HepG2 (cell line): ENCODE data around the gene MICAL3. TPM values are rescaled to one million over a fixed set of nuclear protein-coding genes. Genes with fewer than 3 reads are reported as not detected.

ENCODE experiments used
- ATAC-seq: fragments of 200-7000 bp; cut with Tn5 transposase; 3 replicates; pipeline ENCODE4 v1.9.1; 2020; ENCODE audit warnings: mild to moderate bottlenecking, moderate library complexity
- BruUV-seq: library from RNA; stranded (reverse); fragments of 400-500 nt; replicated peaks from 2 replicates; lab custom pipeline; 2021; lab: Mats Ljungman, UMichigan
- CTCF ChIA-PET: fragments of 300-600 bp; formaldehyde crosslinking; extraction: SDS; loops from one replicate; lab custom pipeline; 2021; ENCODE audit warnings: low total read pairs, inconsistent platforms, low intra/inter-chr PET ratio; lab: Yijun Ruan, JAX
- POLR2A ChIA-PET: fragments of 350-600 bp; sonication (Branson Sonifier 250); formaldehyde crosslinking; loops from one replicate; lab custom pipeline; 2020; ENCODE audit warnings: antibody characterized with exemption, inconsistent platforms; lab: Yijun Ruan, JAX
- DNase-seq: peaks from one replicate; pipeline ENCODE4 v3.0.0-alpha.2; 2015; ENCODE audit warnings: low spot score
- FAIRE-seq: peaks from 3 replicates; lab custom pipeline; 2011; peaks lifted over from hg19 to GRCh38; lab: Jason Lieb, UNC
- H2AFZ ChIP-seq: one replicate; pipeline ENCODE4 v1.6.1; 2011; ENCODE audit warnings: low read length, inconsistent platforms
- H3K27ac ChIP-seq: fragments of 300-600 bp; 3 replicates; pipeline ENCODE4 v1.8.0; 2011; ENCODE audit warnings: mixed run types, mild to moderate bottlenecking, mixed read lengths, low read length, inconsistent platforms; ENCODE audit not compliant: insufficient read depth; ENCODE audit errors: extremely low read length
- H3K27me3 ChIP-seq, 2 experiments: fragments of 200-600 bp in 1 of 2; 2 replicates in 1 of 2; 3 replicates in 1 of 2; pipeline versions ENCODE4 v1.6.0 to v1.8.0; 2011; ENCODE audit warnings: low read length in 2 of 2, mild to moderate bottlenecking in 2 of 2, moderate library complexity in 2 of 2, inconsistent platforms in 1 of 2; ENCODE audit not compliant: insufficient read depth in 2 of 2, control insufficient read depth in 1 of 2
- H3K36me3 ChIP-seq, 2 experiments: fragments of 200-600 bp in 1 of 2; replicated peaks in 1 of 2; 2 replicates in 1 of 2; 3 replicates in 1 of 2; pipeline versions ENCODE4 v1.5.1 to v1.8.0; 2011; ENCODE audit warnings: low read length in 2 of 2, inconsistent platforms in 1 of 2; ENCODE audit not compliant: insufficient read depth in 2 of 2, control insufficient read depth in 1 of 2
- H3K4me1 ChIP-seq: 2 replicates; pipeline ENCODE4 v1.5.1; 2012; ENCODE audit warnings: low read length, inconsistent platforms; ENCODE audit not compliant: insufficient read depth
- H3K4me2 ChIP-seq: 2 replicates; pipeline ENCODE4 v1.6.0; 2011; ENCODE audit warnings: low read depth, low read length, inconsistent platforms
- H3K4me3 ChIP-seq, 3 experiments: fragments of 200-600 bp in 1 of 3; sonication (generic), shearing (Covaris generic) in 1 of 3; replicated peaks in 1 of 3; 2 replicates each; pipeline ENCODE4 v1.5.1; 2011 to 2016; ENCODE audit warnings: low read length in 3 of 3, inconsistent platforms in 2 of 3, low read depth in 2 of 3, mild to moderate bottlenecking in 2 of 3, control low read depth in 1 of 3, mixed read lengths in 1 of 3; ENCODE audit not compliant: insufficient read depth in 1 of 3
- H3K79me2 ChIP-seq: one replicate; pipeline ENCODE4 v1.6.1; 2011; ENCODE audit warnings: low read length, inconsistent platforms; ENCODE audit not compliant: insufficient read depth
- H3K9ac ChIP-seq: 2 replicates; pipeline ENCODE4 v1.6.0; 2011; ENCODE audit warnings: mild to moderate bottlenecking, low read depth, low read length, inconsistent platforms; ENCODE audit not compliant: insufficient read depth
- H3K9me3 ChIP-seq: 2 replicates; pipeline ENCODE4 v1.5.1; 2012; ENCODE audit warnings: mild to moderate bottlenecking, low read length
- H4K20me1 ChIP-seq: 2 replicates; pipeline ENCODE4 v1.6.0; 2011; ENCODE audit warnings: inconsistent platforms, mild to moderate bottlenecking, low read length, moderate library complexity; ENCODE audit not compliant: insufficient read depth
- AKAP8 ChIP-seq: sonication (generic); formaldehyde crosslinking; IDR thresholded peaks from 2 replicates; pipeline ENCODE4 v1.5.1; 2020; ENCODE audit warnings: mild to moderate bottlenecking, missing genetic modification reagents
- DDIT3 ChIP-seq: sonication (generic); formaldehyde crosslinking; IDR thresholded peaks from 2 replicates; pipeline ENCODE4 v1.4.0; 2020; ENCODE audit warnings: mild to moderate bottlenecking, missing genetic modification reagents
- EEA1 ChIP-seq: sonication (generic); formaldehyde crosslinking; IDR thresholded peaks from 2 replicates; pipeline ENCODE4 v1.5.1; 2020; ENCODE audit warnings: mild to moderate bottlenecking, missing genetic modification reagents, borderline replicate concordance
- IKZF1 ChIP-seq: fragments of 450-650 bp; IDR thresholded peaks from 2 replicates; pipeline ENCODE4 v1.7.1; 2016
- MBNL3 ChIP-seq: fragments of 250-450 bp; sonication (Bioruptor Pico); conservative IDR thresholded peaks from 2 replicates; pipeline ENCODE4 v1.8.0; 2022; ENCODE audit warnings: mild to moderate bottlenecking, inconsistent platforms
- TFAP4 ChIP-seq: sonication (generic); IDR thresholded peaks from 2 replicates; pipeline ENCODE4 v1.6.1; 2016; ENCODE audit warnings: low read depth, borderline replicate concordance
- TFE3 ChIP-seq: IDR thresholded peaks from 2 replicates; pipeline ENCODE4 v1.6.1; 2016
- TSC22D2 ChIP-seq: sonication (generic); formaldehyde crosslinking; IDR thresholded peaks from 2 replicates; pipeline ENCODE4 v1.5.1; 2020; ENCODE audit warnings: missing genetic modification reagents, mild to moderate bottlenecking, borderline replicate concordance
- ZFP91 ChIP-seq: sonication (generic); formaldehyde crosslinking; IDR thresholded peaks from 2 replicates; pipeline ENCODE4 v1.9.0; 2022; ENCODE audit warnings: missing genetic modification reagents, mild to moderate bottlenecking, borderline replicate concordance
- ZNF816 ChIP-seq: sonication (generic); formaldehyde crosslinking; IDR thresholded peaks from 2 replicates; pipeline ENCODE4 v1.8.0; 2022; ENCODE audit warnings: missing genetic modification reagents, mild to moderate bottlenecking, borderline replicate concordance
- WGBS: methylation state at CpG from one replicate; pipeline ENCODE4 v1.1.6; 2017; ENCODE audit warnings: low lambda C conversion rate; 5-methylcytosine and 5-hydroxymethylcytosine counted together
- in situ Hi-C: cut with HindIII; loops from 2 replicates; pipeline ENCODE4 v1.10.0; 2017; ENCODE audit warnings: low pct_unique_long_range_greater_than_20kb; ENCODE audit not compliant: extremely low pct_ligation_motif_present
- intact Hi-C: fragments of 100-400 bp; cut with micrococcal nuclease; formaldehyde crosslinking; loops from one replicate; pipeline ENCODE4 v1.10.0; 2022; ENCODE audit not compliant: unreplicated experiment
- polyA plus RNA-seq, 8 experiments: library from polyadenylated mRNA; depleted of rRNA in 3 of 8; stranded (reverse) in 7 of 8; unstranded in 1 of 8; fragments of >200 nt; fragmentation: Illumina TruSeq in 4 of 8; extraction: Trizol in 4 of 8; gene quantifications; 2 replicates each; pipeline versions ENCODE4 v1.2.1 to v1.2.3, GENCODE V29; 2011 to 2016; ENCODE audit warnings: low read depth in 4 of 8, missing spikeins in 1 of 8, mixed read lengths in 1 of 8; ENCODE audit not compliant: insufficient read depth in 1 of 8
- total RNA-seq, 5 experiments: library from RNA; depleted of rRNA; stranded (reverse); fragments of >200 nt; fragmentation: Illumina TruSeq; extraction: Trizol; gene quantifications; 2 replicates each; pipeline ENCODE4 v1.2.3, GENCODE V29; 2016; ENCODE audit warnings: low read depth in 1 of 5

Gene MICAL3
- total and polyA plus RNA-seq, 2 of the 13 experiments (the other 11 are each of a cell fraction or from before 2014, with no cell fraction given) = 5.3 to 12.5 TPM

GRCh38 chr22:17832665-17833064 is 191.7 kb downstream of the MICAL3 start:
- no peak overlapping the region for H3K9ac ChIP-seq
- no peaks in the 10 kb centered on the region for H3K4me1 ChIP-seq
- DNase-seq = no peak
- no peak for TF ChIP-seq AKAP8 (CRISPR knock-in tag)
- no peak for TF ChIP-seq EEA1 (CRISPR knock-in tag)
- TF ChIP-seq MBNL3 (CRISPR knock-in tag) = no peak
- no peak for TF ChIP-seq ZNF816 (CRISPR knock-in tag)
- TF ChIP-seq IKZF1 = no peak
- no peak for TF ChIP-seq TSC22D2
- TF ChIP-seq ZFP91 = no peak
- no peak for TF ChIP-seq TFE3 (CRISPR knock-in tag)
- no peak for TF ChIP-seq TFAP4
- TF ChIP-seq DDIT3 = no peak
- POLR2A ChIA-PET = no interaction called here
- no peaks in the 10 kb centered on the region for H4K20me1 ChIP-seq
- H3K79me2 ChIP-seq = no peaks in the 10 kb centered on the region
- CTCF ChIA-PET = no interaction called here
- in situ Hi-C loops = loop anchor here (5.0 to 10.0 kb wide), 3 partner anchors 162 to 245 kb away; partner anchors contain the start of genes MICAL3 and PEX26
- FAIRE-seq = no peak
- H3K27ac ChIP-seq = no peak overlapping the region
- peaks cover 9 to 32% of the 10 kb centered on the region in 2 experiments; a peak in 3 of 5 replicates for H3K36me3 ChIP-seq
- BruUV-seq = no TSS peak
- ATAC-seq = no peak
- no peak overlapping the region for H2AFZ ChIP-seq
- H3K4me3 ChIP-seq = no peak overlapping the region
- no peak overlapping the region for H3K4me2 ChIP-seq
- intact Hi-C loops = loop anchor here (5.0 kb wide), 1 partner anchor 60 kb away; no protein-coding TSS in a partner anchor
- 97% methylated on average over 10 of the region's 10 CpGs for WGBS
- H3K9me3 ChIP-seq = no peaks in the 10 kb centered on the region
- H3K27me3 ChIP-seq = no peaks in the 10 kb centered on the region
